HEK293T (cell line): ENCODE data around the gene ATRIP.

Experiments
- ARNT ChIP-seq: fragments of 450-650 bp; IDR thresholded peaks from 2 replicates; pipeline ENCODE4 v1.6.1; 2017; ENCODE audit warnings: mild to moderate bottlenecking
- BHLHE40 ChIP-seq: fragments of 450-650 bp; IDR thresholded peaks from 2 replicates; pipeline ENCODE4 v1.6.1; 2016; ENCODE audit warnings: mild to moderate bottlenecking, moderate library complexity, borderline replicate concordance
- FOXK2 ChIP-seq: fragments of 450-650 bp; IDR thresholded peaks from 2 replicates; pipeline ENCODE4 v1.6.1; 2016; ENCODE audit warnings: mild to moderate bottlenecking
- FOXM1 ChIP-seq: fragments of 450-650 bp; IDR thresholded peaks from 2 replicates; pipeline ENCODE4 v1.6.1; 2017; ENCODE audit warnings: mild to moderate bottlenecking, borderline replicate concordance
- SP1 ChIP-seq: fragments of 450-650 bp; IDR thresholded peaks from 2 replicates; pipeline ENCODE4 v1.6.1; 2017
- SUZ12 ChIP-seq: fragments of 450-650 bp; IDR thresholded peaks from 2 replicates; pipeline ENCODE4 v1.6.1; 2016; ENCODE audit warnings: mild to moderate bottlenecking
- TARDBP ChIP-seq: fragments of 450-650 bp; IDR thresholded peaks from 2 replicates; pipeline ENCODE4 v1.6.1; 2016
- ZNF384 ChIP-seq: fragments of 450-650 bp; IDR thresholded peaks from 2 replicates; pipeline ENCODE4 v1.6.1; 2016
- TF ChIP-seq, protein P1 (sequence below): fragments of 450-650 bp; IDR thresholded peaks from 2 replicates; pipeline ENCODE4 v1.6.1; 2016

DNA sequence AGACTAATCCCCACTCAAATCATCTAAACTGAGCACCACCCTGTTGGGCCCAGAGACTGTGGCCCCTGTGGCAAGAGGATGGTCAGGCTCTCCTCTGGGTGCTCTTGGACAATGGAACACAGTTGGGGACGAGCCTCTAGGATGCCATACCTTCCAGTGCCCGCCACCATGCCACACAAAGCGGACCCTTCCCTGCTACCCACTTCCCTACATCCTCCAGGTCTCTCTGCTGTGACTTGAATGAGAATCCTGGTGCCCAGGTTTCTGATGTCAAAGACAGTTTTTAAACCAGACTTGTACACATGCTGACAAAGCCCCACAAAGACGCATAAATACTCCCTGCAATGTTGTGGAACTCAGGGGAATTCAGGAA is 11.3 kb upstream of the ATRIP start:
- no peak for TF ChIP-seq ZNF384
- TF ChIP-seq, protein P1, sequence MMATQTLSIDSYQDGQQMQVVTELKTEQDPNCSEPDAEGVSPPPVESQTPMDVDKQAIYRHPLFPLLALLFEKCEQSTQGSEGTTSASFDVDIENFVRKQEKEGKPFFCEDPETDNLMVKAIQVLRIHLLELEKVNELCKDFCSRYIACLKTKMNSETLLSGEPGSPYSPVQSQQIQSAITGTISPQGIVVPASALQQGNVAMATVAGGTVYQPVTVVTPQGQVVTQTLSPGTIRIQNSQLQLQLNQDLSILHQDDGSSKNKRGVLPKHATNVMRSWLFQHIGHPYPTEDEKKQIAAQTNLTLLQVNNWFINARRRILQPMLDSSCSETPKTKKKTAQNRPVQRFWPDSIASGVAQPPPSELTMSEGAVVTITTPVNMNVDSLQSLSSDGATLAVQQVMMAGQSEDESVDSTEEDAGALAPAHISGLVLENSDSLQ, result no peak
- no peak for TF ChIP-seq SP1
- no peak for TF ChIP-seq FOXM1
- no peak for TF ChIP-seq BHLHE40
- no peak for TF ChIP-seq FOXK2
- TF ChIP-seq ARNT, result no peak
- no peak for TF ChIP-seq TARDBP
- TF ChIP-seq SUZ12, result no peak
